Activated CD8-positive, alpha-beta memory T cell treated with anti-CD3 and anti-CD28 coated beads, Interleukin-2, amount 50 U/mL, for 1 hour (primary cell): Measurements from ENCODE around the gene PEMT.

Source experiments
- DNase-seq: peaks from one replicate; pipeline ENCODE4 v3.0.0-alpha.2; 2020; ENCODE audit errors: extremely low read depth

Gene PEMT

GRCh38 chr17:17514993-17515933 lies 76.2 kb downstream of the PEMT start:
- no peak for DNase-seq

GRCh38 chr17:17514361-17514992 lies 77.0 kb downstream of the PEMT start:
- DNase-seq, result no peak

GRCh38 chr17:17513626-17514025 lies 77.9 kb downstream of the PEMT start:
- no peak for DNase-seq

GRCh38 chr17:17512866-17513265 lies 78.6 kb downstream of the PEMT start:
- DNase-seq, result no peak

GRCh38 chr17:17511881-17512858 lies 79.3 kb downstream of the PEMT start:
- DNase-seq, result no peak

GRCh38 chr17:17511293-17511741 lies 80.2 kb downstream of the PEMT start:
- DNase-seq, result no peak

- DNase-seq, result no peak
Measured at GRCh38 chr17:17510456-17511292, 80.8 kb downstream of the PEMT start.

GRCh38 chr17:17509601-17510425 lies 81.7 kb downstream of the PEMT start:
- no peak for DNase-seq

GRCh38 chr17:17508646-17509591 lies 82.6 kb downstream of the PEMT start:
- no peak for DNase-seq

GRCh38 chr17:17508019-17508535 lies 83.4 kb downstream of the PEMT start:
- DNase-seq, result no peak

GRCh38 chr17:17507465-17508011 lies 84.0 kb downstream of the PEMT start:
- no peak for DNase-seq

- no peak for DNase-seq
Measured at GRCh38 chr17:17506893-17507464, 84.5 kb downstream of the PEMT start.

GRCh38 chr17:17506181-17506741 lies 85.2 kb downstream of the PEMT start:
- no peak for DNase-seq

GRCh38 chr17:17505610-17506171 lies 85.8 kb downstream of the PEMT start:
- no peak for DNase-seq

- DNase-seq, result no peak
Measured at GRCh38 chr17:17505151-17505550, 86.4 kb downstream of the PEMT start.

- no peak for DNase-seq
Measured at GRCh38 chr17:17504341-17505140, 87.0 kb downstream of the PEMT start.
